ENCODE measurements around the gene SETBP1.
A peak's percentile ranks its signal among the peaks of the same experiment; 100 is the strongest.

The SETBP1 gene

GRCh38 chr18:44828080-44828479, 147.4 kb downstream of the SETBP1 start (continued):
- TF ChIP-seq ZNF76 (tag by site-specific recombination; IDR thresholded peaks at IDR 0.05; ENCODE audit: borderline replicate concordance, low read depth) (no peak), ZNF473 (tag by site-specific recombination; IDR thresholded peaks at IDR 0.05) (no peak)

DNA sequence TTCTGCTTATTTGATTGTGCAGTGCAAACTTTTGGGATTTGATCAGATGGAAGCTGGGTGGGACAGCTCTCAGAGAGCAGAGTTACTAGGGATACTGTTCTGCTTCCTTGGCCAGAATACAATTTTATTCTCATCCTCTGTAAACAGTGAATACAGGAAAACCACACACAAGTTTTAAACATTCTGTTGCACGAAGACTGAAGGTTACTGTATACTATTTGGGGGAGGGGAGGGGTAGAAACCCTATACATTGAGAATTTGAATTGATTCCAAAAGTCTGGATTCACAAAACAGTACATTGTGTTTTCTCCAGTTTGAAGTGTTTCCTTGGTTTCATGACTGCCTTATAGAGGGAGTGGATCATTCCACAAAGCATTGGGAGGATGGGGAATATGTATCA, 149.9 kb downstream of the SETBP1 start:
- ChIA-PET CTCF (interaction anchor here (0.6 kb wide), 1 partner anchor 717 kb away, joined by 3 read pairs; no protein-coding TSS in a partner anchor), POLR2A (no interaction called here)
- Histone ChIP-seq H3K27ac (ENCODE audit: extremely low read depth, low read depth, low read length) (no peak overlapping the region), H3K36me3 (ENCODE audit: control insufficient read depth in 2 of 2, insufficient read depth in 1 of 2, low read length in 2 of 2) (no peaks in the 10 kb centered on the region), H3K4me3 (ENCODE audit: low read depth, low read length) (no peak overlapping the region), H3K9me3 (ENCODE audit: control insufficient read depth, insufficient read depth, low read depth, low read length) (no peaks in the 10 kb centered on the region), H3K4me1 (ENCODE audit: control insufficient read depth, insufficient read depth, low read length) (peaks cover 17% of the 10 kb centered on the region)
- TF ChIP-seq ZNF549 (tag by site-specific recombination; IDR thresholded peaks at IDR 0.05) (no peak), ZNF18 (tag by site-specific recombination; IDR thresholded peaks at IDR 0.05) (no peak), ZNF211 (tag by site-specific recombination; IDR thresholded peaks at IDR 0.05; ENCODE audit: low read depth) (no peak)
- TF ChIP-seq, protein P1, sequence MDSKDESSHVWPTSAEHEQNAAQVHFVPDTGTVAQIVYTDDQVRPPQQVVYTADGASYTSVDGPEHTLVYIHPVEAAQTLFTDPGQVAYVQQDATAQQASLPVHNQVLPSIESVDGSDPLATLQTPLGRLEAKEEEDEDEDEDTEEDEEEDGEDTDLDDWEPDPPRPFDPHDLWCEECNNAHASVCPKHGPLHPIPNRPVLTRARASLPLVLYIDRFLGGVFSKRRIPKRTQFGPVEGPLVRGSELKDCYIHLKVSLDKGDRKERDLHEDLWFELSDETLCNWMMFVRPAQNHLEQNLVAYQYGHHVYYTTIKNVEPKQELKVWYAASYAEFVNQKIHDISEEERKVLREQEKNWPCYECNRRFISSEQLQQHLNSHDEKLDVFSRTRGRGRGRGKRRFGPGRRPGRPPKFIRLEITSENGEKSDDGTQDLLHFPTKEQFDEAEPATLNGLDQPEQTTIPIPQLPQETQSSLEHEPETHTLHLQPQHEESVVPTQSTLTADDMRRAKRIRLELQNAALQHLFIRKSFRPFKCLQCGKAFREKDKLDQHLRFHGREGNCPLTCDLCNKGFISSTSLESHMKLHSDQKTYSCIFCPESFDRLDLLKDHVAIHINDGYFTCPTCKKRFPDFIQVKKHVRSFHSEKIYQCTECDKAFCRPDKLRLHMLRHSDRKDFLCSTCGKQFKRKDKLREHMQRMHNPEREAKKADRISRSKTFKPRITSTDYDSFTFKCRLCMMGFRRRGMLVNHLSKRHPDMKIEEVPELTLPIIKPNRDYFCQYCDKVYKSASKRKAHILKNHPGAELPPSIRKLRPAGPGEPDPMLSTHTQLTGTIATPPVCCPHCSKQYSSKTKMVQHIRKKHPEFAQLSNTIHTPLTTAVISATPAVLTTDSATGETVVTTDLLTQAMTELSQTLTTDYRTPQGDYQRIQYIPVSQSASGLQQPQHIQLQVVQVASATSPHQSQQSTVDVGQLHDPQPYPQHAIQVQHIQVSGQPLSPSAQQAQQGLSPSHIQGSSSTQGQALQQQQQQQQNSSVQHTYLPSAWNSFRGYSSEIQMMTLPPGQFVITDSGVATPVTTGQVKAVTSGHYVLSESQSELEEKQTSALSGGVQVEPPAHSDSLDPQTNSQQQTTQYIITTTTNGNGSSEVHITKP (tag by site-specific recombination; IDR thresholded peaks at IDR 0.05) = 0 out of 2 replicates have a peak, but pooled peaks have one; percentile 13

DNA sequence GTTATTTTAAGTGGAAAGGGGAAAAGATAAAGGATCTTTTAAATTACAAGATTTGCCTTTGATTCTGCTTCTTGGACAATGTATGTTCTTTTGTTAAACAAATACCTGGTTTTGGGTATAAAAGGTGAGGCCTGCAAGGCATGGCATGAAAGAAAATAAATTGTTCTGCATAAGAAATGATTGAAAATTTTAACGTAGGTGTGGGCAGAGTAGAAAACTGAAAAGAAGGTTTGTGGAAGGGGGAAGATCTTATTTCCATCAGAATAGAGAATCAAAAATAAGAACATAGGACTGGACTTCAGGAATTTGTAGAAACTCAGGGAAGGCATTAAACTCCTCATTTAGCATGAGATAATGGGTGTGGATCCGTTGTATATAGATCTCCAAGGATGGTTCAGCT, 153.1 kb downstream of the SETBP1 start:
- no peaks in the 10 kb centered on the region for H3K36me3 ChIP-seq (ENCODE audit: control insufficient read depth in 2 of 2, insufficient read depth in 1 of 2, low read length in 2 of 2)
- no peak overlapping the region for H3K27ac ChIP-seq (ENCODE audit: extremely low read depth, low read depth, low read length)
- no peak overlapping the region for H3K4me3 ChIP-seq (ENCODE audit: low read depth, low read length)
- POLR2A ChIA-PET = no interaction called here
- CTCF ChIA-PET = no interaction called here
- H3K9me3 ChIP-seq (ENCODE audit: control insufficient read depth, insufficient read depth, low read depth, low read length) = no peaks in the 10 kb centered on the region
- no peak for TF ChIP-seq TCF7L2 (IDR thresholded peaks at IDR 0.05; ENCODE audit: borderline replicate concordance, low read depth, low read length)
- no peak for TF ChIP-seq ZNF560 (tag by site-specific recombination; IDR thresholded peaks at IDR 0.05; ENCODE audit: borderline replicate concordance)
- TF ChIP-seq ZNF555 (tag by site-specific recombination; conservative IDR thresholded peaks at IDR 0.05) = no peak
- TF ChIP-seq OSR2 (tag by site-specific recombination; IDR thresholded peaks at IDR 0.05) = no peak
- TF ChIP-seq YY1 (tag by site-specific recombination; IDR thresholded peaks at IDR 0.05) = no peak
- no peak for TF ChIP-seq ZNF341 (tag by site-specific recombination; IDR thresholded peaks at IDR 0.05; ENCODE audit: low read depth)
- TF ChIP-seq ZBTB1 (tag by site-specific recombination; IDR thresholded peaks at IDR 0.05) = no peak
- no peak for TF ChIP-seq ZNF433 (tag by site-specific recombination; IDR thresholded peaks at IDR 0.05; ENCODE audit: low read depth)
- no peak for TF ChIP-seq ZNF692 (tag by site-specific recombination; IDR thresholded peaks at IDR 0.05)
- TF ChIP-seq, protein P1 (tag by site-specific recombination; IDR thresholded peaks at IDR 0.05) = no peak
- peaks cover 3% of the 10 kb centered on the region; the same call in 1 of the 2 replicates for H3K4me1 ChIP-seq (ENCODE audit: control insufficient read depth, insufficient read depth, low read length)
